NCI-H748 treated with DMSO at 0.1 percent for 48 hours (cell line): ENCODE data around the gene GNG3.
"Not testable (repeated sequence)": the region's sequence is repeated elsewhere in the genome, so short reads cannot be mapped to it uniquely, and the experiment has no call there.

Source experiments
- DNase-seq: peaks from one replicate; lab custom pipeline; 2025; lab: John Stamatoyannopoulos, UW

GNG3 gene

DNA sequence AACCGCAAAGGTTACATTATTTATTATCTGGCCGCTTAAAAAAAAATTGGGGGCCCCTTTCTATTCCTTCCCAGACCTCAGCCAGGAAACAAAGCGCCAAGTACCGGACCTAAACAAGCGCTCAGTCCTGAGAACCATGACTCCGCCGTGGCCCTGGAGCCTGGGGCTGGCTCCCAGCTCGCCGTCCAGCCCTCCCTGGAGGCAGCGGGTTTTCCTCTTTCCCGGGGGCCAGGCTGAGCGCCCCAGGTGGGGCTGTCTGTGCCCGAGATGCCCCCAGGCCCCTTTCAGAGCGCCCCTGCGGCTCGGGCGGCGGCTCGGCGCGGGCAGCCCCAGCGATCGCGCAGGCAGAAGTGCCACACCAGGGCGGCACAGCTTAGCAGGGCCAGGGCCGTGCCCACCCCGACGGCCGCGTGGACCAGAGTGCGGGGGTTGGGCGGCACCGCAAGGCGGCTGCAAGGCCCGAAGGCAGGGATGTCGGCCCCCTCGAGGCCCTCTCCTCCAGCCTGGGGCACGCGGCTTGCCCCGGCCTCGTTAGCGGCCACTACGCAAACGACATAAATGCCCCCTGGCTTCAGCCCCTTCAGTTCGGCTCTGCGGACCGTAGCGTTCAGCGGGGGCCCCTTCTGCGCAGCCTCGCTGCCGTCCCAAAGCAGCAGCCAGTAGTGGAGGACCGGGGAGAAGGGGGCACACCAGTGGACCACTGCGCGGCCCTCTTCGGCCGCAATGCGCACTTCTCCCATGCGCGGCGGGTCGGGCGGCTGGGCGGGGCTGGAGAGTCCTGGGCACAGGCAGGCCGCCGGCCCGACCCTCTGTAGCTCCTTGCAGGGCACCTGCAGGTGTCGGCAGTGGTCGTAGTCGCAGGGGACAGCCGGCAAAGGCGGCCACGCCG, 19.7 kb upstream of the GNG3 start:
- no peak for DNase-seq

GRCh38 chr11:62688491-62688890, 19.0 kb upstream of the GNG3 start:
- no peak for DNase-seq

GRCh38 chr11:62689421-62690183, 17.9 kb upstream of the GNG3 start, which contains the start of gene LRRN4CL:
LRRN4CL (minus strand) TSS chr11:62689530; CDS start chr11:62688508, 1,022 bp downstream.
- no peak for DNase-seq

GRCh38 chr11:62693624-62694023, 13.9 kb upstream of the GNG3 start:
- not testable (repeated sequence) for DNase-seq

DNA sequence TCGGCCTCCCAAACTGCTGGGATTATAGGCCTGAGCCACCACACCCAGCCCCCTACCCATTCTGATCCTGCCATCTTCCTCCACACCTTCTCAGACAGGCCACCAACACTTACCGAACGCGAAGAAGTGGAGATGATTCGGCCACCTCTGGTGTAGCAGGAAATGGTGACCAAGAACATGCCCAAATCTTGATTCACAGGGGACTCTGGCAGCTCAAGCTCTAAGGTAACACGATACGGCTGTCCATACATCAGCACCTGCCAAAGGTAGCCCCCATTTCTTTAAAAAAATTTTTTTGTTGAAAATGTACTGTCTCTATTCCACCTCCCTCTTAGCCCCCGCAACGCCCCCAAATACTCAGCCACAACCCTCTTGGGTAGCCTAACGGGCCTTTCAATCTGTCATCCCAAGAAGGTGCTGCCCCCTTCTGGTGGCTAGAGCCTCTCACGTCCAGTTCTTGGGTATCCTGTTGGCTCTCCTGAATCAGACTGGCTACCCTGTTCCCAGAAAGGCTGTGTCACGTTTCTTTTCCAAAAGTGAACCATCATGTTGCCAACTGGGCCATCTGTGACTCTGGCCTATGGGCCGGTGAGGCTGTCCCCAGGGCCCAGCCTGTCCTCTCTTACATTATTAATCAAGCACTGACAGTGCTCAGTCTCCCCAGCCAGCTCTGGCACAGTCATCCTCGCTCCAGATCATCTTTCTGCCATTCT, 12.9 kb upstream of the GNG3 start:
- DNase-seq = peak; percentile 66

DNA sequence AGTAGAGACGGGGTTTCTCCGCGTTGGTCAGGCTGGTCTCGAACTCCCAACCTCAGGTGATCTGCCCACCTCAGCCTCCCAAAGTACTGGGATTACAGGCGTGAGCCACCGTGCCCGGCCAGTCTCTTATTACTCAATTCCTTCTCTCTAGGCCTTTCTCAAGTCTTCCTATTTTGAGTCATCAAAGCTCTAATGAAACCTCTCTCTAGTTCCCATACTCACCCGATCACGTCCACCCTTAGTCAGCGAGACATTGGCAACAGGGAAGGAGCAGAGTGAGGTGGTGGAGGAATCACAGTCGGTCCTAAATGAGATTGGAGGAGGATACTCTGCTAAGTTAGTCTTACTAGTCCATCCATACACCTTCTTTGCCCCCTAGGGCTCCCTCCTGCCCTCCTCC, 5.2 kb upstream of the GNG3 start:
- DNase-seq = no peak

DNA sequence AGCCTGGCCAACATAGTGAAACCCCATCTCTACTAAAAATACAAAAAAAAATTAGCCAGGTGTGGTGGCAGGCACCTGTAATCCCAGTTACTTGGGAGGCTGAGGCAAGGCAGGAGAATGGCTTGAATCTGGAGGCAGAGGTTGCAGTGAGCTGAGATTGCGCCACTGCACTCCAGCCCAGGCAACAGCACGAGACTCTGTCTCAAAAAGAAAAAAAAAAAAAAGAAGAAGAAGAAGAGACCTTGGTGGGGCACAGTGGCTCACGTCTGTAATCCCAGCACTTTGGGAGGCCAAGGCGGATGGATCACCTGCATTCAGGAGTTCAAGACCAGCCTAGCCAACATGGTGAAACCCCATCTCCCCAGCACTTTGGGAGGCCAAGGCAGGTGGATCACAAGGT, 3.6 kb upstream of the GNG3 start:
- DNase-seq = not testable (repeated sequence)

- no peak for DNase-seq
Measured at GRCh38 chr11:62705413-62705812, 2.1 kb upstream of the GNG3 start.

DNA sequence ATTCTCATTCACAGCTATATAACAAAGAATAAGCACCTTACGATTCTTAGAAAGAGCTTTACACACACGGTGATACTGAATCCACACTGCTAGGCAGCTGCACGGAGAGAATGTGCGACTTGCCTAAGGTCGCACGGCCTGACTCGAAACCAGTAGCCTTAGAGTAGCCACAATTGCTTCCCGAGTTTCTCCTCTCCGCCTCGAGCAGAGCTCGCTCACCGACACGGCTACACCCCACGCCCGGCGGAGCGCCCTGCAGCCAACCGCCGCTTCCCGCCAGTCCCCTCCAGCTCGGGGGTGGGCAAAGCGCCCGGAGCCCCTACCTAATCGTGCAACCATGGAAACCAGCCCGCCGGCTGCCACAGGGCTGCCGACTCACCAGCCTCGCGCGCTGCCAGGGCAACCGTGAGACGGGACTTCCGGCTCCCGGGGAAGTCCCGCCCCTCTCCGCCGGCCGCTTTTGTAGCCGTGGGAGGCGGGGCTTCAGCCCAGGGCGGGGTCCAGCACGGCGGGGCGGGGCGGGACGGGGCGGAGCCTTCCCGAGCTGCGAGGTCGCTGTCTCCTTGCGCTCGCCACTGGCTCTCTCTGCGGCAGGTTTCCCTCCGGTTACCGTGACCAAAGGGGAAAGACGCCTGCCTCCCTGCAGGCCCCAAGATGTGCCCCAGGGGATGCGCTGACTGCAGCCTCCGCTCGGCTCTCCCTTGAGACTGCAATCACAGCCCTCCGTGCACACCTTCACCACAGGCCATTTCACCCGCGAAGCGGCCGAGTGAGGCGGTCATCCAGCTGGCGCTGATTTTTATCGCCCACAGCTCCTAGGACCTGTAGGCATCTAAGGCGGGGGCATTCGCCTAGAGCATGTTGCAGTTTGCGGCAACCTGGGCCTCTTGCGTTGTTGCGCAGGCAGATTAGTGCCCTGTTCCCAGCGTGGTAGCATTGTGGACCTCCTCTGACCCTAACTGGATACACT, 1.3 kb upstream of the GNG3 start:
- peak; percentile 89 for DNase-seq

DNA sequence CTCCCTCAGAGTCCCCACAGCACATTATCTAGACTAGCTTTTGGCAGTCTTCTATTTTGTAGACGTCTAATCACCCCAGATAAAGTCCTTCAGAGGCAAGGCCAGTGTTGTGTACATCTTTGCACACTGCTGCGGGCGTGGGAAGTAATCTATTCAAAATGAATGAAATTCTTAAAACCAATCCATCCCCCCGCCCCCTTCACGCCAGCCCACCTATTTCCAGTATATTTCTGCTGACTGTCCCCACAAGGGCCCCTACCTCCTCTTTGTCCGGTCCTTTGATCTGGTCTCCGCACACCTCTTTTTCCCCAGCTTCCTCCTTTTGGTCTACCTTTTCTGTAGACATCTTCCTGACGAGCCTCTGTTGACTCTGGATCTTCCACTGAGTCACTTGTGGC, 627 bp upstream of the GNG3 start:
- DNase-seq = no peak

DNA sequence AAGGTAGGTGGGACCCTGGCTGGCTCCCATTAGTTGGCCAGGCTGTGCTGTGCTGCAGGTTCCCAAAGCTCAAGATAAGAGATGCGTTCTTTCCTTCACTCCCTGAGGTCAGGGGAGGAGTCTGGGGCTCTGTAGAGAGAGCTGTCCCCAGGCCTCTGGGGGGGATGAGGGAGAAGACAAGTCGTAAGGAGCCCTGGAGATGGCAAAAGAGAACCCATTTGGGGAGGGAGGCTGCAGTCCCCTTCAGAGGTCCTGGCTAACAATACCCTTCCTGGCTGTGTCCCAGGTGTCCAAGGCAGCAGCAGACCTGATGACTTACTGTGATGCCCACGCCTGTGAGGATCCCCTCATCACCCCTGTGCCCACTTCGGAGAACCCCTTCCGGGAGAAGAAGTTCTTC, 916 bp downstream of the GNG3 start:
- no peak for DNase-seq

DNA sequence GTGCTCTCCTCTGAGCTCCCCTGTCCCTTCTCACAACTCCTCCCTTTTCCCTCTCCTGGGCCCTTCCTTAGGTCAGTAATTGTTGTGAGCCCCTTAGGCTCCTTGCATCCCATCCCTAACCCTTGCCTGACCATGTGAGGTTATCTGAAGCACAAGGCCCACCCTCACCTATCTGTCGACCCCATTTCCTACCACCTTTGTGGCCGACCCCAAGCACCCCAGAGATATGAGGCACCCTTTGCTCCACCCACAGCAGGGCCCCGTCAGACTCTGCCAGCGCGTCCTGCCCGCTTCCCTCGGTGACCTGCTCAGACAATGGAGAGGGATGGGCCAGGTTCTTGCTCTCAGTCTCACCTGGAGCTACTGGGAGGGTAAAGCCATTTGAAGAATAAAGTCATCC, 1.3 kb downstream of the GNG3 start:
- DNase-seq = peak; percentile 52

- DNase-seq = peak; percentile 97
Measured at GRCh38 chr11:62709247-62710000, 1.9 kb downstream of the GNG3 start.

DNA sequence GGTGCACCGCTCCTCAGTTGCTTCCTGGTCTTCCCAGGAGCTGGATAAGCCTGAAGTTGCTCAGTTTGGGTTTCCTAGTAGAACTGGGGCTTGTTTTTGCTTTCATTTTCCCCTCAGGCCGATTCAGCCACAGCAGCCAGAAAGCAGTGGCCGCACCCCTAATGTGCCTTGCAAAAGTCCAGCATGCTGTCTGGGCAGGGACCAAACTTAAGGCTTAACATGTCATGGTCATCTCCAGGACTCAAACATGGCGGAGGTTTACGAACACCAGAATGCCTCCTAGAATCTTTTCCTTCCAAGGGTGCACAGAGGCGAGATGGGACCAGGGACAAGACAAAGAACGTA, 2.5 kb downstream of the GNG3 start:
- DNase-seq = no peak

GRCh38 chr11:62712276-62712812, 4.9 kb downstream of the GNG3 start:
- no peak for DNase-seq

DNA sequence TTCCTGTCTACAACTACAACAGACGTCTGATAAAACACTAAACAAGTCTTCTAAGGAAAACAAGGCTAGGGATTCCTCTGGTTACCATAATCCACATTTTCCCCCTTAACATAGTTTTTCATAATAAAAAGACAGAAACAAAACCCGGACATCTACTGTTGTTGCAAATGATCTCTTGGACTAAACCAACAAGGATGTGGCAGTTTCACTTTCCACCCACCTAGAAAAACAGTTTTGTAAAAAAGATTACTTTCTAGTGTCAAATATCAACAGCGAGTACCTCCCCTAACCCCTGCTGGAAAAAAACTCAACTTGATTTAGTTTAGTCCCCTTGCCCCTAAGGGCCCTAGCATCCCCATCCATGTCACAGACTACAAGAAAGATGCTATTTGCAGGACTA, 5.4 kb downstream of the GNG3 start:
- no peak for DNase-seq

- no peak for DNase-seq
Measured at GRCh38 chr11:62713343-62713742, 5.9 kb downstream of the GNG3 start.

- DNase-seq = no peak
Measured at GRCh38 chr11:62715150-62716130, 8.0 kb downstream of the GNG3 start.

DNA sequence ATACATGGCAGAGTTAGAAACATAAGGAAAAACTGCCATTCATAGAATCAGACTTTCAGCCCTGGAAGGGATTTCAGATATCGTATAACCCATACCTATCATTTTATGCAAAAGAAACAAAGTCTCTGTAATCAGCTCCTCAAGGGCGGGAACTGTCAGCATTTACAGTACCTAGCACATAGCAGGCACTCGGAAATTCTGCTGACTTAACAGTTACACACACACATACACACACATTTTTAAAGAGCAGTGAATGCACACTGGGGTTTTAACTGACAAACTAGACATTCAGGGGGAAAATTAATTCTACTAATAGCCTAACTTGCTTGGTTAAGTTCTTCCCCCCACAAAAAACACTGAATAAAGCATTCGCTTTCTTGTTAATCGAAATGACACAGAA, 8.7 kb downstream of the GNG3 start:
- no peak for DNase-seq
